Measurements from ENCODE around the gene ADGRD1.

GRCh38 chr12:131113568-131114270 lies 160.0 kb downstream of the ADGRD1 start:
- TF ChIP-seq SMAD4 (CRISPR knock-in tag; IDR thresholded peaks at IDR 0.05) (no peak), USF1 (CRISPR knock-in tag; IDR thresholded peaks at IDR 0.05) (no peak), ZNF512 (CRISPR knock-in tag; IDR thresholded peaks at IDR 0.05; ENCODE audit: borderline replicate concordance) (no peak), NR1H2 (CRISPR knock-in tag; IDR thresholded peaks at IDR 0.05) (no peak), USF2 (CRISPR knock-in tag; IDR thresholded peaks at IDR 0.05) (no peak), ZNF263 (CRISPR knock-in tag; IDR thresholded peaks at IDR 0.05; ENCODE audit: low read depth) (no peak), TCF7 (CRISPR knock-in tag; IDR thresholded peaks at IDR 0.05; ENCODE audit: low read depth) (no peak), ATF1 (CRISPR knock-in tag; IDR thresholded peaks at IDR 0.05) (no peak), ZNF416 (CRISPR knock-in tag; IDR thresholded peaks at IDR 0.05) (no peak), ZNF121 (CRISPR knock-in tag; IDR thresholded peaks at IDR 0.05) (no peak)
- TF ChIP-seq, protein P1, sequence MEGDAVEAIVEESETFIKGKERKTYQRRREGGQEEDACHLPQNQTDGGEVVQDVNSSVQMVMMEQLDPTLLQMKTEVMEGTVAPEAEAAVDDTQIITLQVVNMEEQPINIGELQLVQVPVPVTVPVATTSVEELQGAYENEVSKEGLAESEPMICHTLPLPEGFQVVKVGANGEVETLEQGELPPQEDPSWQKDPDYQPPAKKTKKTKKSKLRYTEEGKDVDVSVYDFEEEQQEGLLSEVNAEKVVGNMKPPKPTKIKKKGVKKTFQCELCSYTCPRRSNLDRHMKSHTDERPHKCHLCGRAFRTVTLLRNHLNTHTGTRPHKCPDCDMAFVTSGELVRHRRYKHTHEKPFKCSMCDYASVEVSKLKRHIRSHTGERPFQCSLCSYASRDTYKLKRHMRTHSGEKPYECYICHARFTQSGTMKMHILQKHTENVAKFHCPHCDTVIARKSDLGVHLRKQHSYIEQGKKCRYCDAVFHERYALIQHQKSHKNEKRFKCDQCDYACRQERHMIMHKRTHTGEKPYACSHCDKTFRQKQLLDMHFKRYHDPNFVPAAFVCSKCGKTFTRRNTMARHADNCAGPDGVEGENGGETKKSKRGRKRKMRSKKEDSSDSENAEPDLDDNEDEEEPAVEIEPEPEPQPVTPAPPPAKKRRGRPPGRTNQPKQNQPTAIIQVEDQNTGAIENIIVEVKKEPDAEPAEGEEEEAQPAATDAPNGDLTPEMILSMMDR (IDR thresholded peaks at IDR 0.05) = no peak
- TF ChIP-seq, protein P2, sequence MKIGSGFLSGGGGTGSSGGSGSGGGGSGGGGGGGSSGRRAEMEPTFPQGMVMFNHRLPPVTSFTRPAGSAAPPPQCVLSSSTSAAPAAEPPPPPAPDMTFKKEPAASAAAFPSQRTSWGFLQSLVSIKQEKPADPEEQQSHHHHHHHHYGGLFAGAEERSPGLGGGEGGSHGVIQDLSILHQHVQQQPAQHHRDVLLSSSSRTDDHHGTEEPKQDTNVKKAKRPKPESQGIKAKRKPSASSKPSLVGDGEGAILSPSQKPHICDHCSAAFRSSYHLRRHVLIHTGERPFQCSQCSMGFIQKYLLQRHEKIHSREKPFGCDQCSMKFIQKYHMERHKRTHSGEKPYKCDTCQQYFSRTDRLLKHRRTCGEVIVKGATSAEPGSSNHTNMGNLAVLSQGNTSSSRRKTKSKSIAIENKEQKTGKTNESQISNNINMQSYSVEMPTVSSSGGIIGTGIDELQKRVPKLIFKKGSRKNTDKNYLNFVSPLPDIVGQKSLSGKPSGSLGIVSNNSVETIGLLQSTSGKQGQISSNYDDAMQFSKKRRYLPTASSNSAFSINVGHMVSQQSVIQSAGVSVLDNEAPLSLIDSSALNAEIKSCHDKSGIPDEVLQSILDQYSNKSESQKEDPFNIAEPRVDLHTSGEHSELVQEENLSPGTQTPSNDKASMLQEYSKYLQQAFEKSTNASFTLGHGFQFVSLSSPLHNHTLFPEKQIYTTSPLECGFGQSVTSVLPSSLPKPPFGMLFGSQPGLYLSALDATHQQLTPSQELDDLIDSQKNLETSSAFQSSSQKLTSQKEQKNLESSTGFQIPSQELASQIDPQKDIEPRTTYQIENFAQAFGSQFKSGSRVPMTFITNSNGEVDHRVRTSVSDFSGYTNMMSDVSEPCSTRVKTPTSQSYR (CRISPR knock-in tag; IDR thresholded peaks at IDR 0.05) = no peak
- TF ChIP-seq, protein P3, sequence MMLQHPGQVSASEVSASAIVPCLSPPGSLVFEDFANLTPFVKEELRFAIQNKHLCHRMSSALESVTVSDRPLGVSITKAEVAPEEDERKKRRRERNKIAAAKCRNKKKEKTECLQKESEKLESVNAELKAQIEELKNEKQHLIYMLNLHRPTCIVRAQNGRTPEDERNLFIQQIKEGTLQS (CRISPR knock-in tag; conservative IDR thresholded peaks at IDR 0.05) = no peak

All from WTC11 (cell line).